K562 (cell line): Measurements from ENCODE around the gene FCHO2.

Experiments used
- EGR1 ChIP-seq: fragments of 450-650 bp; conservative IDR thresholded peaks from 2 replicates; pipeline ENCODE4 v1.6.1; 2017; ENCODE audit warnings: mild to moderate bottlenecking
- ESRRA ChIP-seq: fragments of 450-650 bp; IDR thresholded peaks from 2 replicates; pipeline ENCODE4 v1.6.1; 2014; ENCODE audit warnings: low read depth, mild to moderate bottlenecking, moderate library complexity, borderline replicate concordance
- FOXA1 ChIP-seq: fragments of 450-650 bp; IDR thresholded peaks from 2 replicates; pipeline ENCODE4 v1.6.1; 2016; ENCODE audit warnings: mild to moderate bottlenecking, borderline replicate concordance
- GABPA ChIP-seq: fragments of 200-800 bp; sonication (Bioruptor generic); conservative IDR thresholded peaks from 2 replicates; pipeline ENCODE4 v1.6.1; 2016; ENCODE audit warnings: low read depth, missing genetic modification characterization, missing compliant biosample characterization
- POLR2A ChIP-seq: fragments of 450-650 bp; conservative IDR thresholded peaks from 2 replicates; pipeline ENCODE4 v1.6.1; 2016
- POLR2AphosphoS5 ChIP-seq: IDR thresholded peaks from 2 replicates; pipeline ENCODE4 v1.6.1; 2011; ENCODE audit warnings: mild to moderate bottlenecking, low read depth, low read length, moderate library complexity; ENCODE audit not compliant: control insufficient read depth, insufficient read depth
- RCOR1 ChIP-seq, 2 experiments: IDR thresholded peaks; 2 replicates each; pipeline ENCODE4 v1.6.1; 2012; ENCODE audit warnings: low read depth in 2 of 2, low read length in 2 of 2, borderline replicate concordance in 1 of 2, improper control_type of control experiment in 1 of 2
- SP2 ChIP-seq: IDR thresholded peaks from 2 replicates; pipeline ENCODE4 v1.6.1; 2011; ENCODE audit warnings: mild to moderate bottlenecking, low read depth, low read length, moderate library complexity; ENCODE audit not compliant: poor library complexity, severe bottlenecking; ENCODE audit errors: extremely low read depth
- ZFX ChIP-seq: sonication (generic); formaldehyde crosslinking; IDR thresholded peaks from 2 replicates; pipeline ENCODE4 v1.8.0; 2022; ENCODE audit warnings: mild to moderate bottlenecking, missing genetic modification reagents, moderate library complexity
- ZNF561 ChIP-seq: fragments of 450-650 bp; formaldehyde crosslinking; conservative IDR thresholded peaks from 2 replicates; pipeline ENCODE4 v1.4.0; 2020; ENCODE audit warnings: mild to moderate bottlenecking, moderate library complexity
- TF ChIP-seq, protein P1 (sequence below), 3 experiments: IDR thresholded peaks in 2 of 3; conservative IDR thresholded peaks in 1 of 3; 2 replicates each; pipeline ENCODE4 v1.5.1; 2011 to 2012; ENCODE audit warnings: low read length in 3 of 3, mild to moderate bottlenecking in 3 of 3, control low read depth in 2 of 3, improper control_type of control experiment in 1 of 3, inconsistent platforms in 1 of 3, low read depth in 1 of 3, mixed read lengths in 1 of 3, moderate library complexity in 1 of 3; ENCODE audit not compliant: insufficient read depth in 2 of 3

DNA sequence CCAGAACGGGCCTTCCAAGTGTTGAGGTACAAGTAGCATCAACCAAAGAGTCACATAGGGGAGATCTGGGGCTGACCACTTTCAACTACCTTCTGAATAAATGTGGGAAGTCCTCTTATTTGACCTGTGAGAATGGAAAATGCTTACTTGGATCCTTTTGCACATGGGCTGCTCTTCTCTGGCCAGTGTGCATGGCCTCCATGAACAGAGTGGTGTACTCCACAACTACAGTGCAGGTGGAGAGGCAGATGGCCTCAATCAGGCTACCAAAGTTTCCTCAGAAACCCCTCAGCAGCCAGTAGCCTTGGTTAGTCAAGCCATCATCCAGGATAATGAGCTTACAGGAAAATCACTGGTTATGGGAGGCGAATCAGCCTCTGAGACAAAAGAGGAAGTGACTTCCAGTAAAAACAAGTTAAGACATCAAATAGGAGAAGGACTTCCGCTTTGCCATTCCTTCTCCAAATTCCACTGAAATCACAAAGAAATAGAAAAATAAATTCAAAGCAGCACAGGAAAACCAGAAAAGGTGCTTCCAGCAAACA is 18.3 kb upstream of the FCHO2 start:
- TF ChIP-seq GABPA (tag) (no peak), EGR1 (no peak), POLR2AphosphoS5 (no peak), SP2 (no peak), ZNF561 (CRISPR knock-in tag) (no peak), ZFX (CRISPR knock-in tag) (no peak), RCOR1 (IDR thresholded peaks at IDR 0.05; ENCODE audit: borderline replicate concordance in 1 of 2, low read depth in 2 of 2, low read length in 2 of 2) (no peak), FOXA1 (no peak), POLR2A (no peak), ESRRA (no peak)
- TF ChIP-seq, protein P1, sequence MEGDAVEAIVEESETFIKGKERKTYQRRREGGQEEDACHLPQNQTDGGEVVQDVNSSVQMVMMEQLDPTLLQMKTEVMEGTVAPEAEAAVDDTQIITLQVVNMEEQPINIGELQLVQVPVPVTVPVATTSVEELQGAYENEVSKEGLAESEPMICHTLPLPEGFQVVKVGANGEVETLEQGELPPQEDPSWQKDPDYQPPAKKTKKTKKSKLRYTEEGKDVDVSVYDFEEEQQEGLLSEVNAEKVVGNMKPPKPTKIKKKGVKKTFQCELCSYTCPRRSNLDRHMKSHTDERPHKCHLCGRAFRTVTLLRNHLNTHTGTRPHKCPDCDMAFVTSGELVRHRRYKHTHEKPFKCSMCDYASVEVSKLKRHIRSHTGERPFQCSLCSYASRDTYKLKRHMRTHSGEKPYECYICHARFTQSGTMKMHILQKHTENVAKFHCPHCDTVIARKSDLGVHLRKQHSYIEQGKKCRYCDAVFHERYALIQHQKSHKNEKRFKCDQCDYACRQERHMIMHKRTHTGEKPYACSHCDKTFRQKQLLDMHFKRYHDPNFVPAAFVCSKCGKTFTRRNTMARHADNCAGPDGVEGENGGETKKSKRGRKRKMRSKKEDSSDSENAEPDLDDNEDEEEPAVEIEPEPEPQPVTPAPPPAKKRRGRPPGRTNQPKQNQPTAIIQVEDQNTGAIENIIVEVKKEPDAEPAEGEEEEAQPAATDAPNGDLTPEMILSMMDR (IDR thresholded peaks at IDR 0.05 in 2 of 3, conservative IDR thresholded peaks at IDR 0.05 in 1 of 3; ENCODE audit: insufficient read depth in 2 of 3, low read depth in 1 of 3, low read length in 3 of 3): no peak
